RWPE2 (cell line): ENCODE data around the gene DNAH2.

Source experiments
- ATAC-seq: fragments of 200-7000 bp; cut with Tn5 transposase; 3 replicates; pipeline ENCODE4 v1.9.1; 2021; ENCODE audit warnings: low read depth
- DNase-seq: peaks from one replicate; pipeline ENCODE4 v3.0.0-alpha.2; 2020; ENCODE audit warnings: low spot score
- H3K27ac ChIP-seq: fragments of 450-650 bp; 2 replicates; pipeline ENCODE4 v1.5.1; 2017; ENCODE audit warnings: mild to moderate bottlenecking; ENCODE audit not compliant: poor library complexity, severe bottlenecking
- H3K27me3 ChIP-seq: fragments of 250-450 bp; sonication (Bioruptor Pico); 2 replicates; pipeline ENCODE4 v1.5.1; 2021; ENCODE audit warnings: mild to moderate bottlenecking, moderate library complexity; ENCODE audit not compliant: insufficient read depth, poor library complexity, severe bottlenecking
- H3K36me3 ChIP-seq: fragments of 250-450 bp; sonication (Bioruptor Pico); 2 replicates; pipeline ENCODE4 v1.5.1; 2020; ENCODE audit warnings: low read depth, mild to moderate bottlenecking, moderate library complexity
- H3K4me1 ChIP-seq: fragments of 250-450 bp; sonication (Bioruptor Pico); 2 replicates; pipeline ENCODE4 v1.5.1; 2021; ENCODE audit warnings: mild to moderate bottlenecking, moderate library complexity; ENCODE audit not compliant: insufficient read depth, poor library complexity, severe bottlenecking
- H3K4me3 ChIP-seq: fragments of 250-450 bp; sonication (Bioruptor Pico); 2 replicates; pipeline ENCODE4 v1.5.1; 2021; ENCODE audit warnings: mild to moderate bottlenecking, moderate library complexity; ENCODE audit not compliant: severe bottlenecking
- H3K9me3 ChIP-seq: fragments of 250-450 bp; sonication (Bioruptor Pico); 2 replicates; pipeline ENCODE4 v1.5.1; 2021; ENCODE audit warnings: mild to moderate bottlenecking, moderate library complexity; ENCODE audit not compliant: severe bottlenecking
- TF ChIP-seq, protein P1 (sequence below): fragments of 450-650 bp; IDR thresholded peaks from one replicate; pipeline ENCODE4 v1.5.1; 2017; ENCODE audit warnings: mild to moderate bottlenecking, moderate library complexity; ENCODE audit not compliant: poor library complexity, severe bottlenecking

The DNAH2 gene

DNA sequence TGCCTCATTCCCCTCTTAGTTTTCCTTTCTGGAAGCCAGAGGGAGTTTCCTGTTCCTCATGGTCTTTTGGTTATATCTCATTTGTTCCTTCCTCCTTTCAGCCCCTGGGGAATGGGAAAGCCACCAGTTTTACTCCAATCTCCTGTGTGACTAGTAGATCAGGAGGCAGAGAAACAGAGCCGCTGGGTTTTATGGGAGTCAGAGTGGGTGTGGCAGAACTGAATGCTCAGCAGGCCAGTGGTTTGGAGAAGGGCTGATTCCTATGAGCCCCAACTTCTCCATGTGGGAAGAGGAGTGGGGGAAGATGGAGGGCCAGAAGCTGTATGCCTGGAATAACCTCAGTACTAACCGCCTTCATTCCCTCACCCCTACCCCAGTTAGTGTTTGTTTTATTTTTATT lies 4.1 kb downstream of the DNAH2 start:
- Histone ChIP-seq H3K27ac (no peak overlapping the region), H3K4me1 (no peaks in the 10 kb centered on the region), H3K4me3 (no peak overlapping the region), H3K9me3 (no peaks in the 10 kb centered on the region), H3K27me3 (no peaks in the 10 kb centered on the region), H3K36me3 (no peaks in the 10 kb centered on the region)
- TF ChIP-seq, protein P1, sequence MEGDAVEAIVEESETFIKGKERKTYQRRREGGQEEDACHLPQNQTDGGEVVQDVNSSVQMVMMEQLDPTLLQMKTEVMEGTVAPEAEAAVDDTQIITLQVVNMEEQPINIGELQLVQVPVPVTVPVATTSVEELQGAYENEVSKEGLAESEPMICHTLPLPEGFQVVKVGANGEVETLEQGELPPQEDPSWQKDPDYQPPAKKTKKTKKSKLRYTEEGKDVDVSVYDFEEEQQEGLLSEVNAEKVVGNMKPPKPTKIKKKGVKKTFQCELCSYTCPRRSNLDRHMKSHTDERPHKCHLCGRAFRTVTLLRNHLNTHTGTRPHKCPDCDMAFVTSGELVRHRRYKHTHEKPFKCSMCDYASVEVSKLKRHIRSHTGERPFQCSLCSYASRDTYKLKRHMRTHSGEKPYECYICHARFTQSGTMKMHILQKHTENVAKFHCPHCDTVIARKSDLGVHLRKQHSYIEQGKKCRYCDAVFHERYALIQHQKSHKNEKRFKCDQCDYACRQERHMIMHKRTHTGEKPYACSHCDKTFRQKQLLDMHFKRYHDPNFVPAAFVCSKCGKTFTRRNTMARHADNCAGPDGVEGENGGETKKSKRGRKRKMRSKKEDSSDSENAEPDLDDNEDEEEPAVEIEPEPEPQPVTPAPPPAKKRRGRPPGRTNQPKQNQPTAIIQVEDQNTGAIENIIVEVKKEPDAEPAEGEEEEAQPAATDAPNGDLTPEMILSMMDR: no peak
- DNase-seq: no peak
- no peak for ATAC-seq

DNA sequence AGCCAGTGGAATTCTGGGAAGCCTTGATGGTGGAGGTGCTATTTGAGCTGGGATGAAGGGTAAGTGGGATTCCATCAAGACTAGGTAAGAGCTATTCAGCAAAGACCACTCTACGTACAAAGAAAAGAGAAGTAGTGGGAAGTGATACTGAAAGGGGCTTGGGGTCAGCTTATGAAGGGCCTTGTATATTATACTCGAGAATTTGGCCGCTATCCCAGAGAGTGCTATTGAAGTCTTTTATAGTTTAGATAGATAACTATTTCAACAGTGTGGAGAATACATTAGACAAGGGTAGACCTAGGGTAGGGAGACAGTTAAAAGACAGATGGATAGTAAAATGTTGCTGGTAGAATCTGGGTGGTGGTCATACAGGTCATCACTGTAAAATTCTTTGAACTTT lies 10.3 kb downstream of the DNAH2 start:
- Histone ChIP-seq H3K27ac (no peak overlapping the region), H3K4me1 (no peaks in the 10 kb centered on the region), H3K9me3 (no peaks in the 10 kb centered on the region), H3K36me3 (no peaks in the 10 kb centered on the region), H3K27me3 (no peaks in the 10 kb centered on the region), H3K4me3 (no peak overlapping the region)
- TF ChIP-seq, protein P1: no peak
- no peak for DNase-seq
- ATAC-seq: no peak

DNA sequence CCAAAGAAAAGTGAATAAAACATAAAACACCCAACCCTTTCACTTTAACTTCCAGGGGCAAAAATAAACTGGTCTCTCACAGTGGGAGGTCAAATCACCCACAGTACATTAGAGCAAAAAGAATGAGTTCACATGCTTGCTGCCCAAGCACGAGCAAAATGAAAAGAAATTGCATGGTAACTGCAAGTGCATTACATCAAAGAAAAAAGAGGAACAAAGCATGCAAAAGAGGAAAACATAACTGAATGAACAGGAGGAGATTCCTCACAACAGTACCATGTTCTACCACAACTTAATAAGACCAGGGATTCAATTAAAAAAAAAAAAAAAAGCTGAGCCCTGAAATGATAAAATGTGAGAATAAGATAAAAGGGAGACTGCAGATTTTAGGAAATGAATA lies 12.3 kb downstream of the DNAH2 start:
- H3K27ac ChIP-seq: no peak overlapping the region
- H3K36me3 ChIP-seq: no peaks in the 10 kb centered on the region
- H3K4me1 ChIP-seq: no peaks in the 10 kb centered on the region
- no peaks in the 10 kb centered on the region for H3K9me3 ChIP-seq
- no peak overlapping the region for H3K4me3 ChIP-seq
- no peaks in the 10 kb centered on the region for H3K27me3 ChIP-seq
- DNase-seq (no peak), ATAC-seq (no peak)
- TF ChIP-seq, protein P1: no peak

GRCh38 chr17:7732981-7733539 lies 15.5 kb downstream of the DNAH2 start:
- H3K36me3 ChIP-seq: no peaks in the 10 kb centered on the region
- no peaks in the 10 kb centered on the region for H3K9me3 ChIP-seq
- TF ChIP-seq, protein P1: no peak
- DNase-seq (no peak), ATAC-seq (no peak)
- H3K27me3 ChIP-seq: no peaks in the 10 kb centered on the region
- no peaks in the 10 kb centered on the region for H3K4me1 ChIP-seq
- no peak overlapping the region for H3K27ac ChIP-seq
- no peak overlapping the region for H3K4me3 ChIP-seq

- no peaks in the 10 kb centered on the region for H3K9me3 ChIP-seq
- ATAC-seq (no peak), DNase-seq (no peak)
- H3K4me3 ChIP-seq: no peak overlapping the region
- H3K27me3 ChIP-seq: peaks cover 8% of the 10 kb centered on the region
- H3K27ac ChIP-seq: no peak overlapping the region
- H3K36me3 ChIP-seq: no peaks in the 10 kb centered on the region
- H3K4me1 ChIP-seq: no peaks in the 10 kb centered on the region
- TF ChIP-seq, protein P1: no peak
These were observed 20.1 kb downstream of the DNAH2 start for GRCh38 chr17:7737601-7738000.
